OCI-LY3 (cell line): ENCODE results near the gene SLC6A4.

Experiments used
- CTCF ChIP-seq: fragments of 200-600, 300-600 bp; sonication (generic); IDR thresholded peaks from 2 replicates; pipeline ENCODE4 v1.5.1; 2014; ENCODE audit warnings: antibody characterized with exemption, low read length, low read depth
- EZH2phosphoT487 ChIP-seq: fragments of 200-600 bp; shearing (Covaris generic); IDR thresholded peaks from 2 replicates; pipeline ENCODE4 v1.6.1; 2018; ENCODE audit warnings: antibody characterized with exemption, mixed run types, low read depth

- no peak for TF ChIP-seq CTCF
- TF ChIP-seq EZH2phosphoT487: no peak
Measured at GRCh38 chr17:30253312-30253711, 17.8 kb upstream of the SLC6A4 start.
